ENCODE measurements around the gene GNAO1. TPM values are rescaled to one million over a fixed set of nuclear protein-coding genes. Genes with fewer than 3 reads are reported as not detected.

GNAO1 gene
- total RNA-seq, 1 donor from 2014 or later = 0.57 TPM

DNA sequence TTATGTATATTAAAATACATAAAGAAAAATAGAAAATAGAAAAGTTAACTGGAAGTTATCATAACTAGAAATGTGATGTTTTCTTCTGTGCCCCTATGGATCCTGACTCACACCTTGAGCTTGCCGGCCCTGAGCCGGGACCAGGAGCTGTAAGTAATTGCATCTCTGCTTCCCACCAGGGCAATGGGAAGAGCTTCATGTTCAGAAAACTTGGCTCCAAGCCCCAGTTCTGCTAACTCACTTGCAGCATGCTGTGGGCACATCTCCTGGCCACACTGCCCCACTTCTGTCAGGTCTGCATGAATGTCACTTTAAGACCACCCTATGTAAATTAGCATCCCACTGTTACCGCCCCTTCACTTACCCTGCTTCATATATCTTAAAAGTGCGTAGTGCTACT lies 37.2 kb downstream of the GNAO1 start:
- Mint-ChIP-seq H3K4me3 (ENCODE audit: low read depth) (no peak overlapping the region), H3K27ac (no peak overlapping the region), H3K9me3 (no peaks in the 10 kb centered on the region), H3K27me3 (ENCODE audit: low read depth) (peaks cover 4% of the 10 kb centered on the region), H3K36me3 (ENCODE audit: low read depth) (no peaks in the 10 kb centered on the region), H3K4me1 (ENCODE audit: low read depth) (peaks cover 26% of the 10 kb centered on the region)
- DNase-seq (ENCODE audit: low spot score) = no peak
- intact Hi-C loops (cut with micrococcal nuclease) = no loop called here

DNA sequence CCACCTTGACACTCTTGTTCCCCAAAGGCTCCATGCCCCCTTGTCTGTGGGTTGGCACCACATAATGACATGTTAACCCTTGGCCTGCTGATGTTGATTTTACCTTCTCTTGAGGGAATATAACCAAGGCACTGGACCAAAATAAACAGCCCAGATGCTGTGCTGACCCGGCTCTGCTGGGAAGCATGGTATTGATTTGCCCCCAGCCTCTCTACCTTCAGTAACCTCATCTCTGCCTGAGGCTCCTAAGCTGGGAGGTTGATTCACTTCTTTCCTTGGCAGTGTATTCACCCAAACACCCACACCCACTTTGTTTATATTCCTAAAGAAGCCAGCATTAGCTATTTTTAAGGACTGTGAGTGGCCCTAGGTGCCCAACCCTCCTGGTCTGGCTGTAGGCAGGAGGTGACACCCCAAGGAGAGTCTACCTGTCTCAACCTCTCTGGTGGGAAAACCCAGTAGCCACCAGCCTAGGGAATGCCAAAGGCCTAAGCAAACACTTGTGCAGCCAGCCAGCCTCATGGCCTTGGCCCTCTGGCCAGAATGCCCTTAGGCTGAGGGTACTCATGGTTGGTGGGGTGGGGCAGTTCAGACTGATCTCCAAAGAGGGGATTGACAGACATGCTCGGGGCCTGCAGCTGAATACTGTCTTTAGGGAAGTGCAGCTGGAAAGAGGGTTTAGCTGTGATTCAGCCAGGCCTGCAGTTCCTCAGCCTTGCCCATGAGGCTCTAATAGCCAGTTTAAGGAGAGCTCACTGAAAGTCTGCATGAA lies 42.7 kb downstream of the GNAO1 start:
- DNase-seq (ENCODE audit: low spot score) = no peak
- H3K36me3 Mint-ChIP-seq (ENCODE audit: low read depth) = no peaks in the 10 kb centered on the region
- H3K27me3 Mint-ChIP-seq (ENCODE audit: low read depth) = peaks cover 7% of the 10 kb centered on the region
- intact Hi-C loops (cut with micrococcal nuclease) = no loop called here
- H3K4me3 Mint-ChIP-seq (ENCODE audit: low read depth) = no peak overlapping the region
- H3K9me3 Mint-ChIP-seq = no peaks in the 10 kb centered on the region
- H3K4me1 Mint-ChIP-seq (ENCODE audit: low read depth) = peaks cover 3% of the 10 kb centered on the region
- no peak overlapping the region for H3K27ac Mint-ChIP-seq

DNA sequence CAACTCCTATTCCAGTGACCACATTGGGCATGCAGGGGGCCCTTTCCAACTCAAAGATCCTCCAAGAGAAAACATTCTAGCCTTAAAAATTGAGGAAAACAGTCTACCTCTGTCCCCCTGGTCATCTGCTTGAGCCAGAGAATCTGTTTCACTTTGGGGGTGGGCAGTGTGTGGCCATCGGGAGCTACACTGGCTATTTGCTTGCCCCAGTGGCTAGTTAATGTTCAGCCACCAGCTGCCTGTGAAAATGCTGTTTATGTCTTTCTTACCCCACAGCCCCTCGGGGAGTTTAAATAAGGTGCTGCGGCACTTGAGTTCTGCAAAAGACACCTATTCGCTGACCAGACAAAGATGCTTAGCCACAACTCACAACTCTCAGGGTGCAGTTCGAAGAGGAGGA lies 43.4 kb downstream of the GNAO1 start:
- no peak for DNase-seq (ENCODE audit: low spot score)
- no peaks in the 10 kb centered on the region for H3K9me3 Mint-ChIP-seq
- intact Hi-C loops (cut with micrococcal nuclease) = no loop called here
- H3K27me3 Mint-ChIP-seq (ENCODE audit: low read depth) = peaks cover 7% of the 10 kb centered on the region
- H3K4me1 Mint-ChIP-seq (ENCODE audit: low read depth) = peaks cover 3% of the 10 kb centered on the region
- no peak overlapping the region for H3K4me3 Mint-ChIP-seq (ENCODE audit: low read depth)
- H3K36me3 Mint-ChIP-seq (ENCODE audit: low read depth) = no peaks in the 10 kb centered on the region
- H3K27ac Mint-ChIP-seq = no peak overlapping the region

DNA sequence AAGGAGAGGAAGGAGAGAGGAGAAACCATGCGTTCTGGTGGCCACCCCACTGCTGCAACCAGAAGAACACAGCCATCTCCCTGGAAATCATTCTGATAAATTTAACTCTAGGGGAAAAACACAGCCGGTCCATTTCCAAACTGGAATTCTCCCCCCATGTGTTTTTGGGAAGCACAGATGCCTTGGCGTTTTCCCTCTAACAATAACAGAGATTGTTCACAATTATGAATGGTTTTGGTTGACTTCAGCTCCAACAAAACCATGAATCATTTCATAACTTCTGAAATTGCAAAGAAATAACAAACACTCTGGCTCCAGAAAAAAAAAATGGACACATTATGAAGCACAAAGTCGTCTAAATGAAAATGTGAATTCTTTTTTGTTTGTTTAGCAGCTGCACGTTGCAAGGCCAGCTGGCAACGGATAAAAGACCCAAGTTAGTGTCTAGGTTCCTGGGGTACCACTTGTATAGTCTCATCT lies 46.2 kb downstream of the GNAO1 start:
- Mint-ChIP-seq H3K4me1 (ENCODE audit: low read depth) (no peaks in the 10 kb centered on the region), H3K27me3 (ENCODE audit: low read depth) (peaks cover 10% of the 10 kb centered on the region), H3K27ac (no peak overlapping the region), H3K4me3 (ENCODE audit: low read depth) (no peak overlapping the region), H3K9me3 (no peaks in the 10 kb centered on the region), H3K36me3 (ENCODE audit: low read depth) (no peaks in the 10 kb centered on the region)
- no peak for DNase-seq (ENCODE audit: low spot score)
- intact Hi-C loops (cut with micrococcal nuclease) = no loop called here

DNA sequence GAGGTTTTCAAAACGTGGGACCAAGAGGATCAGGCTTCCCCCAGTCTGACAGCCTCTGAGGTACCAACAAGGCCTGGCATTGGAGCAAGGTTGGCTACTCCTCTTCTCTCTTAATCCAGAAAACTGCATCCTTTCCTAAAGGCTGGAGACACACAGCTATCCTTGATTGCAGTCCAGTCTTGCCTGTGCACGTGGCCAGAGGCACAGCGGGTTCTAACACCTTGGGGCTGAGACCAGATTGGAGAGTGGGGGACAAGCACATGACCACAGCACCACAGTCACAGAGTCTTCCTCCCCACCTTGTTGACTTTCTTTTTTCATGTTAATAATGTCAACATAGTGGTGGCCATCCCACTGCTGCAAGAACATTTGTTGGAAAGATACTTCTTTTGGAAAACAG lies 46.9 kb downstream of the GNAO1 start:
- no peak overlapping the region for H3K27ac Mint-ChIP-seq
- H3K9me3 Mint-ChIP-seq = no peaks in the 10 kb centered on the region

DNA sequence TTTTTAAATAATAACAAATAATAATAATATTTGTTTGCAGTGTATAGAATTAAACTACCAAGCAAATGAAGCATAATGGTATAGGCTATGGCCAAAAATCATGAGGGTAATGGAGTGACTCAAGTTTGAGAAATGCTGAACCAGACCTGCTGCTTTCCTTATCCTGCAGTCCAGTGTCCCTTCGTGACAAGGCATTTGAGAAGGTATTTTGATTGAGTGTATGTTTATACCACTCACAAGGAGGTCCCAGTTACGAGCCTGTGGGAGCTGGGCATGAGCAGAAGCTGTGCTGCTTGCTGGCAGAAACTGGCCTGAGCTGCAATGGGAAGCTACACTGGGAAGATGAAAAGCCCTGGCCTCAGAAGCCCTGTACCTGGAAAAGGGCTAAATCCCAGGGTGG lies 50.3 kb downstream of the GNAO1 start:
- H3K27me3 Mint-ChIP-seq (ENCODE audit: low read depth) = peaks cover 6% of the 10 kb centered on the region
- intact Hi-C loops (cut with micrococcal nuclease) = no loop called here
- no peaks in the 10 kb centered on the region for H3K36me3 Mint-ChIP-seq (ENCODE audit: low read depth)
- DNase-seq (ENCODE audit: low spot score) = no peak
- no peak overlapping the region for H3K4me3 Mint-ChIP-seq (ENCODE audit: low read depth)
- no peak overlapping the region for H3K27ac Mint-ChIP-seq
- no peaks in the 10 kb centered on the region for H3K9me3 Mint-ChIP-seq
- H3K4me1 Mint-ChIP-seq (ENCODE audit: low read depth) = no peaks in the 10 kb centered on the region

More for the DNA sequence above, 46.9 kb downstream of the GNAO1 start:
- Mint-ChIP-seq H3K4me3 (ENCODE audit: low read depth) (no peak overlapping the region), H3K4me1 (ENCODE audit: low read depth) (no peaks in the 10 kb centered on the region), H3K36me3 (ENCODE audit: low read depth) (no peaks in the 10 kb centered on the region), H3K27me3 (ENCODE audit: low read depth) (peaks cover 10% of the 10 kb centered on the region)
- no peak for DNase-seq (ENCODE audit: low spot score)
- intact Hi-C loops (cut with micrococcal nuclease) = no loop called here

DNA sequence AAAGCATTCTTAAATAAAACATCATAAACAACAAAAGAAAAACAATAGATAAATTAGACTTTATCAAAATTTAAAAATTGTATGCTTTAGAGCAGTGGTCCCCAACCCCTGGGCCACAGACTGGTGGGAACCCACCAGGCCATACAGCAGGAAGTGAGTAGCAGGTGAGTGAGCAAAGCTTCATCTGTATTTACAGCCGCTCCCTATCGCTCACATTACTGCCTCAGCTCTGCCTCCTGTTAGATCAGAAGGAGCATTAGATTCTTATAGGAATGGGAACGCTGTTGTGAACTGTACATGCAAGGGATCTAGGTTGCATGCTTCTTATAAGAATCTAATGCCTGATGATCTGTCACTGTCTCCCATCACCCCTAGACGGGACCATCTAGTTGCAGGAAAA lies 51.5 kb downstream of the GNAO1 start:
- Mint-ChIP-seq H3K9me3 (no peaks in the 10 kb centered on the region), H3K4me3 (ENCODE audit: low read depth) (no peak overlapping the region), H3K4me1 (ENCODE audit: low read depth) (peaks cover 2% of the 10 kb centered on the region), H3K27me3 (ENCODE audit: low read depth) (peaks cover 3% of the 10 kb centered on the region), H3K36me3 (ENCODE audit: low read depth) (no peaks in the 10 kb centered on the region), H3K27ac (no peak overlapping the region)
- no peak for DNase-seq (ENCODE audit: low spot score)
- intact Hi-C loops (cut with micrococcal nuclease) = no loop called here

DNA sequence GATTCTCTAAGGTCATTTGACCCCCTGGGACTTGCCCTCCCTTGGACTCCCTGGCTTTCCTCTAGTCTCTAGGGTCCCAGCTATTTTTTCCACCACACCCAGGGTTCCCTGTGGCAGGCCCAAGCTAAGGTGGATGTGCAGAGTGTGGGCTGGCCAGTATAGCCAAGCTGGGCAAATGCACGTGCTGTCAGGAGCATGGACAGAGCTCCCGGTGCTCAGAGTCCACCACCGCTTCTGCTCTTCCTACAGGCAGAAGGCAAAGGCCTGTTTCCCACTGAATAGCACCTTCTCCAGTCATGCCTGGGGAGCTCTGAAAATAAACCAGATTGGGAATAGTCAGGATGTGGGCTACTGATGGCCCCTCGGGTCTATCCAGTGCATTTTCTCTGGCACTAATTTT lies 53.3 kb downstream of the GNAO1 start:
- no peaks in the 10 kb centered on the region for H3K9me3 Mint-ChIP-seq
- no peak for DNase-seq (ENCODE audit: low spot score)
- peaks cover 2% of the 10 kb centered on the region for H3K4me1 Mint-ChIP-seq (ENCODE audit: low read depth)
- H3K36me3 Mint-ChIP-seq (ENCODE audit: low read depth) = no peaks in the 10 kb centered on the region
- H3K27ac Mint-ChIP-seq = no peak overlapping the region
- H3K27me3 Mint-ChIP-seq (ENCODE audit: low read depth) = peaks cover 3% of the 10 kb centered on the region
- intact Hi-C loops (cut with micrococcal nuclease) = no loop called here
- no peak overlapping the region for H3K4me3 Mint-ChIP-seq (ENCODE audit: low read depth)

DNA sequence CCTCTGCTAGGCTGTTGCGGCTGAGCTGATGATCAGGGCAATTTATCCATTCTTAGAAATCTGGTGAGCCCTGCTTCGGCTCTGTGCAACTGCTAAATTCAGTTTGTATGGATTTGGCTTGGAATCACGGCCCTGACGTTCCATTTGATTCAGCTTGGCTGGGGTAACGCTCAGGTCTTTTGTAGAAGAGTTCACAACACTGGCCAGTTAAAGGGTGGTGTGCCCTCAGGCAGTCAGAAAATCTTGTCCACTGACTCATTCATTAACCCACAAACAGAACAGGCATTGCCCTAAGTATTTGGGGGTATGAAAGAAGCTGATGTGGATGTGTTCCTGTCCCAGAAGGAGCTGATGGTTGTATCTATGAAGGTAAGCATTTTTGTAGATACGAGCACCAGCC lies 53.9 kb downstream of the GNAO1 start:
- no peak overlapping the region for H3K4me3 Mint-ChIP-seq (ENCODE audit: low read depth)
- H3K27ac Mint-ChIP-seq = no peak overlapping the region
- peaks cover 2% of the 10 kb centered on the region for H3K4me1 Mint-ChIP-seq (ENCODE audit: low read depth)
- H3K27me3 Mint-ChIP-seq (ENCODE audit: low read depth) = peaks cover 3% of the 10 kb centered on the region
- intact Hi-C loops (cut with micrococcal nuclease) = no loop called here
- no peaks in the 10 kb centered on the region for H3K9me3 Mint-ChIP-seq
- no peak for DNase-seq (ENCODE audit: low spot score)
- no peaks in the 10 kb centered on the region for H3K36me3 Mint-ChIP-seq (ENCODE audit: low read depth)

DNA sequence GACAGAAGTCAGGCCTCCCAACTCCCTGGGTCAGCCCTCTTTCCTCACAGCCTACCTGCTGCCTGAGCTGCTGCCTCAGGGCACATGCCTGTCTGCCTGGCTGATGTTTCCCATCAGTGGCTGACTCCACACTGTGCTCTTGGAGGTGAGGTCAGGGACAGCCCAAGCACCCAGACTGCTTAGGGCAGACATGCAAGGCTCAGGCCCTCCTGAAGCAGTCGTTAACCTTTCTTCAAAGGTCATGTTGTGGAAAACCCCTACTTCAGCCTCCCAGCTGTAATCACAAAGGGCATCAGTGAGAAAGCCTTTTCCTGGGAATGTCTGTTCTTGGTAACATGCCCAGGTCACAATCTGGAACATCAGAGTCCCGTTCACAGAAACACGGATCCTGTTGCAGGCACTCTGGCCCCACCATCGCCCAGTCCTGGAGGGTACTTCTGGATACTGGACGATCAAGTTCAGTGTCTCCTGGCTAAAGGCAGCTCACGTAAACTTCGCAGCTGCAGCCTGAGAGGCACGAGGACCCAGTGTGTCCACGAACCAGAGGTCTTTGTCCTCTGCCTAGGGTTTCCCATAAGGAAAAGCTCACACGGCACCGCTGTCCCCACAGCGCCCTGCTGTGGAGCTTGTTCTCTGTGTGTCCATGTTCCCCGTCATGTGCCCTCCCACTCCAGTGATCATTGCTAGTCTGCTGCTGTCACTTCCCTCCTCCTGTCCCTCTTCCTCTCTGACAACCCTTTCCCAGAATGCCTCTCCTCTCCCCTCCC lies 54.9 kb downstream of the GNAO1 start:
- DNase-seq (ENCODE audit: low spot score) = no peak
- Mint-ChIP-seq H3K36me3 (ENCODE audit: low read depth) (no peaks in the 10 kb centered on the region), H3K4me3 (ENCODE audit: low read depth) (no peak overlapping the region), H3K9me3 (no peaks in the 10 kb centered on the region), H3K27me3 (ENCODE audit: low read depth) (peaks cover 4% of the 10 kb centered on the region), H3K4me1 (ENCODE audit: low read depth) (peaks cover 2% of the 10 kb centered on the region), H3K27ac (no peak overlapping the region)
- intact Hi-C loops (cut with micrococcal nuclease) = no loop called here

DNA sequence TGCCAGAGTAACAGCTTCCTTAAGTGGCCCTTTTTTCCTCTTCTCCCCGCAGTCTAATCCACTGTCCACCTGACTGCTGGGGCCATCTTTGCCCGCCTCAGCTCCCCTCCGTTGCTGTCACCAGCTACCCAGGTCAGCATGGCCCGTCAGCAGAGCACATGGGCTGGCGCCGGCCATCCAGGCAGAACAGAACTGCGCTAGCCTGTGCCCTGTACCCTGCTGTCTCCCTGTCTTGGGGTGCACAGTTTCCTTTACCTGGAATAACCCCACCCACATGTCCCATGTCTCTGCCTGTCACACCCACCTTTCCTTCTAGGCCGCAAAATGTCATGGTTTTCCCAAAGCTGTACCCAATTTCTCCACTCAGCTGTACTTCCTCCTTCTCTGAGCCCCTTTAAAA lies 55.7 kb downstream of the GNAO1 start:
- H3K27ac Mint-ChIP-seq = no peak overlapping the region
- peaks cover 4% of the 10 kb centered on the region for H3K27me3 Mint-ChIP-seq (ENCODE audit: low read depth)
- no peak for DNase-seq (ENCODE audit: low spot score)
- H3K4me1 Mint-ChIP-seq (ENCODE audit: low read depth) = peaks cover 2% of the 10 kb centered on the region
- no peaks in the 10 kb centered on the region for H3K9me3 Mint-ChIP-seq
- no peaks in the 10 kb centered on the region for H3K36me3 Mint-ChIP-seq (ENCODE audit: low read depth)
- no peak overlapping the region for H3K4me3 Mint-ChIP-seq (ENCODE audit: low read depth)
- intact Hi-C loops (cut with micrococcal nuclease) = no loop called here

DNA sequence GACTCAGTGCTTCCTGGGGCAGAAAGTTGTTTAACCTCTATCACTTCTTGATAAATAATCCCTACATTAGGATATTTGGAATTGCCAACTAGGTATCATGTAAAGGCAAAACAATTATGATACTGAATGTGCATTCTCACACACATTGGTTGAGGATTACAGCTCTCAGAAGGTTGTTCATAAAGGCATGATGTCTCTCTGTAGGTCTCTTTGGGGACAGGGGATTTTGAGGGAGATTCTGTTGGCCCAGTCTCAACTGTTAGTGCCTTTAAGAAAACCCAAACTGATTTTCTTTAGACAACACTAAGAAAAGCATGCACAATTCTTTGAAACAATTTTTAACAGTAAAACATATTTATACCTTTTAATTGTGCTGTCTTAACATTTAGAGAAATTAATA lies 56.5 kb downstream of the GNAO1 start:
- Mint-ChIP-seq H3K4me1 (ENCODE audit: low read depth) (peaks cover 2% of the 10 kb centered on the region), H3K27ac (no peak overlapping the region), H3K4me3 (ENCODE audit: low read depth) (no peak overlapping the region), H3K36me3 (ENCODE audit: low read depth) (no peaks in the 10 kb centered on the region), H3K27me3 (ENCODE audit: low read depth) (peaks cover 4% of the 10 kb centered on the region), H3K9me3 (no peaks in the 10 kb centered on the region)
- no peak for DNase-seq (ENCODE audit: low spot score)
- intact Hi-C loops (cut with micrococcal nuclease) = no loop called here

DNA sequence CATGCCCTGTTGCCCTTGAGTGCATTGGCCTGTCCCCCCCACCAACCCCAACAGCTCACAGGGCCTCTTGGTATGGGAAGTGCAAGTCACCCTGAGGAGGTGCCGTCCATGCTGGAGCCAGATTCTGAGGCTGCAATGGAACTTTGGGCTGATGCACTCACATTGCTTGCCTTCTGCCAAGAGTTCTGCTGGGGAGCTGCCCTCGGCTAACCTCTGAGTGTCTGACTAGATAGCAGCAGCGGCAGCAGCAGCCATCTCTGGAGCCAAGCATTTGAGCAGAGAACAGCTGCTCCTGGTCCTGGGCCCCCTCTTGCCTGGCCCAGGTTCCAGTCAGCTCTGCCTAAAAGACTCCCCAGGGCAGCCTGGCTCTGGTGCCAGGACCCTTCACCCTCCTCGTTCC lies 61.5 kb downstream of the GNAO1 start:
- intact Hi-C loops (cut with micrococcal nuclease) = no loop called here
- H3K4me3 Mint-ChIP-seq (ENCODE audit: low read depth) = no peak overlapping the region
- peaks cover 25% of the 10 kb centered on the region for H3K27me3 Mint-ChIP-seq (ENCODE audit: low read depth)
- no peaks in the 10 kb centered on the region for H3K4me1 Mint-ChIP-seq (ENCODE audit: low read depth)
- H3K36me3 Mint-ChIP-seq (ENCODE audit: low read depth) = no peaks in the 10 kb centered on the region
- H3K9me3 Mint-ChIP-seq = no peaks in the 10 kb centered on the region
- no peak overlapping the region for H3K27ac Mint-ChIP-seq
- no peak for DNase-seq (ENCODE audit: low spot score)
